Neural progenitor cell (in vitro differentiated cells): ENCODE data around the gene YTHDF2. TPM values are rescaled to one million over a fixed set of nuclear protein-coding genes. Genes with fewer than 3 reads are reported as not detected.
A peak's percentile ranks its signal among the peaks of the same experiment; 100 is the strongest.
"Not testable (repeated sequence)": the region's sequence is repeated elsewhere in the genome, so short reads cannot be mapped to it uniquely, and the experiment has no call there.

ENCODE experiments used
- DNase-seq: peaks from one replicate; pipeline ENCODE4 v3.0.0-alpha.2; 2016; ENCODE audit warnings: low spot score
- H2AFZ ChIP-seq: fragments of 200-600 bp; sonication (generic); replicated peaks from 2 replicates; pipeline ENCODE4 v1.6.1; 2016; ENCODE audit warnings: antibody characterized with exemption
- H3F3A ChIP-seq: fragments of 200-600 bp; sonication (generic); 2 replicates; pipeline ENCODE4 v1.6.1; 2016; ENCODE audit warnings: antibody characterized with exemption, low read depth
- H3K27ac ChIP-seq: fragments of 200-600 bp; sonication (generic); 2 replicates; pipeline ENCODE4 v1.5.1; 2016; ENCODE audit warnings: mild to moderate bottlenecking
- H3K27me3 ChIP-seq: fragments of 200-600 bp; sonication (generic); 2 replicates; pipeline ENCODE4 v1.6.1; 2016; ENCODE audit warnings: mild to moderate bottlenecking, moderate library complexity
- H3K36me3 ChIP-seq: fragments of 200-600 bp; sonication (generic); 2 replicates; pipeline ENCODE4 v1.5.1; 2016
- H3K4me1 ChIP-seq: fragments of 200-600 bp; sonication (generic); 2 replicates; pipeline ENCODE4 v1.6.1; 2016; ENCODE audit warnings: mixed run types
- H3K4me2 ChIP-seq: fragments of 200-600 bp; sonication (generic); 2 replicates; pipeline ENCODE4 v1.6.1; 2016
- H3K4me3 ChIP-seq: fragments of 200-600 bp; sonication (generic); 2 replicates; pipeline ENCODE4 v1.5.1; 2016
- H3K79me2 ChIP-seq: fragments of 200-600 bp; sonication (generic); 2 replicates; pipeline ENCODE4 v1.6.1; 2016; ENCODE audit warnings: low read depth
- H3K9ac ChIP-seq: fragments of 200-600 bp; sonication (generic); 2 replicates; pipeline ENCODE4 v1.6.1; 2016
- H3K9me3 ChIP-seq: fragments of 200-600 bp; sonication (generic); 2 replicates; pipeline ENCODE4 v1.5.1; 2016; ENCODE audit warnings: low read depth
- H4K20me1 ChIP-seq: fragments of 200-600 bp; sonication (generic); 2 replicates; pipeline ENCODE4 v1.6.1; 2016; ENCODE audit warnings: low read depth
- H3K27ac Mint-ChIP-seq: 3 replicates; pipeline ENCODE4 v1.8.0; 2021; ENCODE audit warnings: mixed read lengths
- H3K27me3 Mint-ChIP-seq: 2 replicates; pipeline ENCODE4 v1.8.0; 2022; ENCODE audit warnings: low read depth, mild to moderate bottlenecking, inconsistent platforms, moderate library complexity, mixed read lengths; ENCODE audit not compliant: insufficient read depth
- H3K36me3 Mint-ChIP-seq: 3 replicates; pipeline ENCODE4 v1.8.0; 2021; ENCODE audit warnings: mixed read lengths
- H3K4me1 Mint-ChIP-seq: 3 replicates; pipeline ENCODE4 v1.8.0; 2021; ENCODE audit warnings: mixed read lengths
- H3K4me3 Mint-ChIP-seq: 3 replicates; pipeline ENCODE4 v1.8.0; 2021; ENCODE audit warnings: mild to moderate bottlenecking, moderate library complexity, mixed read lengths
- H3K9me3 Mint-ChIP-seq: 3 replicates; pipeline ENCODE4 v1.8.0; 2020; ENCODE audit warnings: mixed read lengths
- CTCF ChIP-seq: fragments of 200-600 bp; sonication (generic); IDR thresholded peaks from 2 replicates; pipeline ENCODE4 v1.5.1; 2017; ENCODE audit warnings: antibody characterized with exemption, mild to moderate bottlenecking
- EZH2 ChIP-seq: fragments of 200-600 bp; sonication (generic); IDR thresholded peaks from 2 replicates; pipeline ENCODE4 v1.6.1; 2017; ENCODE audit warnings: antibody characterized with exemption, mild to moderate bottlenecking, moderate library complexity
- EZH2phosphoT487 ChIP-seq: fragments of 200-600 bp; sonication (generic); IDR thresholded peaks from 2 replicates; pipeline ENCODE4 v1.6.1; 2017; ENCODE audit warnings: antibody characterized with exemption
- total RNA-seq: library from RNA; depleted of rRNA; stranded (reverse); fragments of >200 nt; gene quantifications from 2 replicates; pipeline ENCODE4 v1.2.3, GENCODE V29; 2015; ENCODE audit warnings: low replicate concordance

The YTHDF2 gene
- total RNA-seq, 1 donor from 2014 or later, result 107 TPM

- no peaks in the 10 kb centered on the region for H3K9me3 ChIP-seq
- no peak overlapping the region for H3K9ac ChIP-seq
- TF ChIP-seq EZH2phosphoT487, result no peak
- H3K4me3 ChIP-seq, result no peak overlapping the region
- Mint-ChIP-seq H3K36me3 (peaks cover 31% of the 10 kb centered on the region), H3K4me1 (no peaks in the 10 kb centered on the region), H3K27ac (no peak overlapping the region), H3K4me3 (no peak overlapping the region), H3K27me3 (no peaks in the 10 kb centered on the region), H3K9me3 (no peaks in the 10 kb centered on the region)
- peaks cover 7% of the 10 kb centered on the region for H3K36me3 ChIP-seq
- H3K4me1 ChIP-seq, result no peaks in the 10 kb centered on the region
- peaks cover 45% of the 10 kb centered on the region for H3F3A ChIP-seq
- no peak overlapping the region for H3K4me2 ChIP-seq
- no peak overlapping the region for H3K27ac ChIP-seq
- H3K27me3 ChIP-seq, result no peaks in the 10 kb centered on the region
- no peak overlapping the region for H2AFZ ChIP-seq
- DNase-seq, result no peak
- H3K79me2 ChIP-seq, result peaks cover 51% of the 10 kb centered on the region
- H4K20me1 ChIP-seq, result peaks cover 86% of the 10 kb centered on the region
These were observed 33.9 kb downstream of the YTHDF2 start for GRCh38 chr1:28770601-28771165.

- H3K27ac Mint-ChIP-seq, H3K9me3 Mint-ChIP-seq, H3K4me3 ChIP-seq, H3K4me2 ChIP-seq, H3K9me3 ChIP-seq, DNase-seq, H3K9ac ChIP-seq, H3K27me3 Mint-ChIP-seq, H3K27me3 ChIP-seq, H3K4me1 Mint-ChIP-seq, H2AFZ ChIP-seq, H3K4me3 Mint-ChIP-seq, H3K27ac ChIP-seq, H3K36me3 ChIP-seq, H3K4me1 ChIP-seq: not testable (repeated sequence)
- Histone ChIP-seq H4K20me1 (peaks cover 74% of the 10 kb centered on the region), H3K79me2 (peaks cover 39% of the 10 kb centered on the region), H3F3A (peaks cover 47% of the 10 kb centered on the region)
- H3K36me3 Mint-ChIP-seq, result peaks cover 22% of the 10 kb centered on the region
These were observed 35.2 kb downstream of the YTHDF2 start for GRCh38 chr1:28771921-28772320.

- H2AFZ ChIP-seq, result no peak overlapping the region
- TF ChIP-seq EZH2phosphoT487 (no peak), CTCF (no peak)
- H3K36me3 ChIP-seq, result peaks cover 3% of the 10 kb centered on the region
- H3K9me3 Mint-ChIP-seq, result no peaks in the 10 kb centered on the region
- H3K27me3 ChIP-seq, result no peaks in the 10 kb centered on the region
- no peak overlapping the region for H3K27ac Mint-ChIP-seq
- H4K20me1 ChIP-seq, result peaks cover 64% of the 10 kb centered on the region
- no peak for DNase-seq
- H3K4me3 Mint-ChIP-seq, result no peak overlapping the region
- H3K4me3 ChIP-seq, result no peak overlapping the region
- peaks cover 20% of the 10 kb centered on the region for H3K36me3 Mint-ChIP-seq
- H3F3A ChIP-seq, result peaks cover 51% of the 10 kb centered on the region
- H3K9ac ChIP-seq, result no peak overlapping the region
- no peaks in the 10 kb centered on the region for H3K4me1 ChIP-seq
- H3K4me1 Mint-ChIP-seq, result no peaks in the 10 kb centered on the region
- no peaks in the 10 kb centered on the region for H3K9me3 ChIP-seq
- H3K27ac ChIP-seq, result peak overlapping the region; percentile 54
- no peak overlapping the region for H3K4me2 ChIP-seq
- peaks cover 2% of the 10 kb centered on the region for H3K27me3 Mint-ChIP-seq
- peaks cover 27% of the 10 kb centered on the region for H3K79me2 ChIP-seq
These were observed 36.4 kb downstream of the YTHDF2 start for GRCh38 chr1:28773105-28773504.

DNA sequence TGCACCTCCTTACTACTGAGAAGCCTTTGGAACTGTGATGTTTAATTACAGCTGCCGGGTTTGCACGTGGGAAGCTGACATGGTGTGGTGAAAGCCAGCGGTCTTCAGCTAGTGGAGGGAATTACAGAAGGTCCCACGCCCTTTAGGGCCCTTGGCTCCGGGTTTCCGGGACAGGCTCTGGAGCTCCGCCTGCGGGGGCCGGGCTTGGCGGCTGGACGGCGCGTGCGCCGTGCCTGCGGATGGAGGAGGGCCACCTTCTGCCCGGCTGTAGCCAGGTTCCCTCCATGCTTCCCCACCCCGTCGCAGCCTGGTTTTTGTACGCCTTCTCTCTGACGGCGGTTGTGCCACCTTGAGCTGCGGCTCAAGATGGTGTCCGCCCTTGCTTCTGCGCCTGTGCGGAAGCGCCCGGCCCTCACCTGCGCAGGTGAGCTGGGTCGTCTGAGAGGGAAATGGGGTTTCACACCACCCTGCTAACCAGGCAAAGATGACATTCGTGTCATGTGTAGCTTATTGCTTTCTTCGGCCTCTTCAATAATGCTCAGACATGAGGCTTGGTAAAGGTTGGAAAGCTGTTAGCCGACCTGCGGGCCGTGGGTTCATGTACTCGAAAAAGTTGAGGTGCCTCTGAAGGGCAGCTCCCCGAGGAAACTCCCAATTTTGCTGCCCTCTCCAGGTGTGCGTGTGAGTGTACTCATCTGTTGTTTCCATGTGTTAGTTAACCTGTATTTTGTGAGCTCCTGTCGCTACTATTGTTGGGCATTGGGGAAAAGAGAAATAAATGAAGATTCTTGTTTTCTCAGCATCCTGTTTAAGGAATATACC is 38.6 kb downstream of the YTHDF2 start:
- H3K9ac ChIP-seq, result no peak overlapping the region
- no peaks in the 10 kb centered on the region for H3K9me3 Mint-ChIP-seq
- TF ChIP-seq CTCF (no peak), EZH2phosphoT487 (no peak), EZH2 (no peak)
- no peak overlapping the region for H3K27ac Mint-ChIP-seq
- peaks cover 8% of the 10 kb centered on the region for H3K36me3 Mint-ChIP-seq
- no peaks in the 10 kb centered on the region for H3K9me3 ChIP-seq
- no peaks in the 10 kb centered on the region for H3K36me3 ChIP-seq
- DNase-seq, result peak; percentile 23
- no peak overlapping the region for H3K27ac ChIP-seq
- H3K4me1 Mint-ChIP-seq, result no peaks in the 10 kb centered on the region
- H2AFZ ChIP-seq, result no peak overlapping the region
- peaks cover 7% of the 10 kb centered on the region for H3K79me2 ChIP-seq
- no peaks in the 10 kb centered on the region for H3K4me1 ChIP-seq
- H4K20me1 ChIP-seq, result peaks cover 42% of the 10 kb centered on the region
- H3K4me3 Mint-ChIP-seq, result no peak overlapping the region
- peaks cover 51% of the 10 kb centered on the region for H3F3A ChIP-seq
- no peak overlapping the region for H3K4me2 ChIP-seq
- H3K4me3 ChIP-seq, result no peak overlapping the region
- no peaks in the 10 kb centered on the region for H3K27me3 ChIP-seq
- H3K27me3 Mint-ChIP-seq, result peaks cover 3% of the 10 kb centered on the region
